HG02623 (cell line): ENCODE results near the gene OMP.

Experiments used
- ATAC-seq: cut with Tn5 transposase; IDR thresholded peaks from one replicate; pipeline ENCODE4 v1.9.1; 2021; ENCODE audit warnings: moderate library complexity; ENCODE audit not compliant: unreplicated experiment

The OMP gene

DNA sequence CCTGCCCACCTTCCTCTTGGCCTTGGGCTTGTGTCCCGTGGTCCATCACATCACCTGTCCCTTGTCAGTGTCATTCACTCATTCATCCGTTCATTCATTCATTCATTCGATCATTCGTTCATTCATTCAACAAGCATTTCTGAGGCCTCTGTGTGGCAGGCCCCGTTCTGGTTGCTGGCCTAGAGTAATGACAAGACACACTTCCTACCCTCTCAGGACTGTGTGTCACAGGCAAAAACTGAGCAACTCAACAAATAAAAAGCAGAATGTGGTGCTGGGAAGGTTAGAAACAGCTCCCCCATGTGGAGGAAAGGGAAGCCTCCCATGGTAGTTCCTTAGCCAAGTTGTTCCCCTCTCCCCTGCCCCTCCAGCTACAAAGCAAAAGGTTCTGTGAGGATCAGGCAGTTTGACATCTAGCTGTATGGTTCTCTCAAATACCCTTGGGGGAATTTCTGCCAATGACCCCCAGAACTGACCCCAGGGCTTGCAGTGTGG, 1.6 kb upstream of the OMP start:
- ATAC-seq = no peak

DNA sequence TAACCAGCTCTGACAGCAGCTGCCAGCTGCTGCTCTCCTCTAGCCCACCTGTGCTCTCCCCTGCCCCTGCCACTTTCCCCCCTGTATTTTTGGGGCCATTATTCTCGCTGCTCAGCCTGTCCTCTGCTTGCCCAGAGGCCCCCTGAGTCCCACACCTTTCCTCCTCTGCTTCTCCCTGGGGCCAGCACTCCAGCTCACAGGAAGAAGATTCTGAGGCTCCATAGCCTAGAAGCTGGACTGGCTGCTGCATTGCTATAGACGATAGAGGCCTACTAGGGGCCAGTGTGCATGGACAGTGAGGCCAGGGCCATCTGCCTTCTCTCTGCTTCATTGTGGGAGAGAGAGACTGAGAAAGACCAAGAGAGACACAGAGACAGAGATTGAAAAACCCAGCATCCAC, 679 bp downstream of the OMP start:
- ATAC-seq = no peak

DNA sequence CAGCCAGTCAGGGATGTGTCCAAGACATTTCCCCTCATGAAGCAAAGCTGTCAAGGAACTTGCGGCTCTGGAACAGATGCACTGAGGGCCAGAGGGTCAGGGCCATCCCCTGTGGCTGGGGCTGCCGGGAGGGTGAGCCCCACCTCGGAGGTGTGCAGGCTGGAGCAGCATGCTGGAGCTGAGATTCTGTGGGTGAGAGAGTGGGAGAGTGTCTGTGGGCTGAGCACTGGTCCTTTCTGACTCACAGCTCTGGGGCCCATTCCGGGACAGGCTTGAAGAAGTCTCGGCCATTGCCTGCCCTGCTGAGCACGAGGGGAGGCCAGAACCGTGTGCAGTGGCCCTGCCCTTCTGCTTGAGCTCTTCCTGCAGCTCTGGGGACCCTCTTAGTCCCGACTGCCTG, 2.1 kb downstream of the OMP start:
- no peak for ATAC-seq

DNA sequence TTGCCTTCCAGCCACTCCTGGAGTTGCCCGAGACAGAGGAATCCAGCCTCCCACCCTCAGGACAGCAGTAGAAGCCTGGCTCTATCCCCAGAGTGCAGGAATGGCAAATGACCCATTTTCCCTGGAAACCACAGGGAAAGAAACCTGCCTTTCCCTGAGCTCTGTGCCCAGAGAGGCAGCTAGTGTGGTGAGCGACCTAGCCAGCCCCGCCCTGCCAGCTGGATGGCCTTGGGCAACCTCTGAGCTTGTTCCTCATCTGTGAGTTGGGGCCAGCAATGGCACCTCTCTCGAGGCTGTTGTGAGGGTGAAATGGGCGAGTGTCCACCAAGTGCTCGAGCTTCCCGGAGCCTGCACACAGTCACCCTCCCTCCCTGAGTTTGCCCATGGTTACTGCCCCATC, 3.7 kb downstream of the OMP start:
- no peak for ATAC-seq

- no peak for ATAC-seq
Measured at GRCh38 chr11:77106759-77107158, 4.1 kb downstream of the OMP start.

DNA sequence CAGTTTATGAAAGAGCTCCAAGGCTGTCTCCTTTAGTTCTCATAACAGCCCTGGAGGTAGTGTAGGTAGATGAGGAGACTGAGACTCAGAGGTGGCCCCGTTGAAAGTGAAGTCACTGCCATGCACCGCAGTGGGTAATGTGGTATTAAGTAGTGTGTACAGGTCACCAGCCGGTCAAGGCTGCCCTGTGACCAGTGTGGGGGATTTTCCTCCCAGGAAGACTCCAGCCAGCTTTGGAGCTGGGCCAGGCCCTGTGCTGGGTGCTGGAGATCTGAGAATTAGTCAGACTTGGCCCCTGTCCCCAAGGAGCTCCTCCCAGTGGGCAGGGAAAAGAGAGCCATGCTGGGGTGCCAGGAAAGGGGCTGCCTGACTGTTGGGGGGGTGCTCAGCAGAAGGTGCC, 5.3 kb downstream of the OMP start:
- no peak for ATAC-seq

GRCh38 chr11:77108436-77108835, 5.8 kb downstream of the OMP start:
- no peak for ATAC-seq

DNA sequence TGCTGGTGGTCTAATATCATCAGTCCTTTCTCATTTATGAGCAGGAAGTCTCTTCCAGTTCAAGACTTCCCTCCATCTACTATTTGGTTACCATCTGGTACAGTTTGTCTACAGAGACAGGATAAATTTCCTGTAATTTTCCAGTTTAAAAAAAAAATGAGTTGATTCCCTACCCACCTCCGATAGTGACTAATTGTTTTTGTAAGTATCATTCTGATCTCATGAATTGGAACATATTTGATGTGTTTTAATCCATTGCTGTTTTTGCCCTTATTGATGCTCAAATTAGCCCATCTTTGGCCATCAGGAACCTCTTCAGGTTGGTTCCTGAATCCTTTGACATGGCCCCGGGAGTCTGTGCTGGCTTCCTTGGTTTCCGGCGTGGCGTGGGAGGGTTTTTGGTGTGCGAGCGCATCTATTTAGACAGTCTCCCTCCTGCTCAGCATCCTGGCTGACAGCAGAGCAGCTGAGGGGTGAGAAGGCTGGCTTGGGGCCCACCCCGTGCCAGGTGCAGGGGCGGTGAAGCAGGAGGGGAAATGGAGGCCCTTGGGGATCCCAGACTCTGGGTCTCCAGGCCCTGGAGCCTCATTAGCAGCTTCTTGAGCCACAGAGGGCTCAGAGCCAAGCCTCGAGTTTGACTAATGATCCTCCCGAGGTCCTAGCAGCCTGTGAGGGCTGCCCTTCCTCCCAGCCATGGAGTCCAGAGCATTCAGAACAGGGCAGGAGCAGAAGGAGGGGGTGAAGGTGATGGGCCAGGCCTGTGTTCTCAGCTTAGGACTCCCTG, 6.8 kb downstream of the OMP start:
- no peak for ATAC-seq

- no peak for ATAC-seq
Measured at GRCh38 chr11:77110836-77111235, 8.2 kb downstream of the OMP start.

DNA sequence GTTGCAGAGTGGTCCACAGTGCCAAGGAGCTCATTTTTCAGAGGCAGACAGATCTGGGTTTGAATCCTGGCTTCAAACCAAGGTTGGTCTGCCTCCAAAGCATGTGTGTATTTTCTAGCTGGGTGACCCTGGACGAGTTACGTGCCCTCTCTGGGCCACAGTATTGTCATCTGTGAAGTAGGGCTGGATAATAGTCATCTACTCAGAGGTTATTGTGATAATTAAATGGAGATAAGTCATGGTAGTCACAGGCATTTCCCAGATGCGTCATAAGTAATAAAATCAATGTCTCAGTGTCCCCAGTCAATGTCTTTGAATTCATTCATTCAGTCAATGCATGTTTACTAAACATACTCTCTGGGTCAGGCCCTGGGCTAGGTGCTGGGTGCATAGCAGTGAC, 8.6 kb downstream of the OMP start:
- no peak for ATAC-seq

DNA sequence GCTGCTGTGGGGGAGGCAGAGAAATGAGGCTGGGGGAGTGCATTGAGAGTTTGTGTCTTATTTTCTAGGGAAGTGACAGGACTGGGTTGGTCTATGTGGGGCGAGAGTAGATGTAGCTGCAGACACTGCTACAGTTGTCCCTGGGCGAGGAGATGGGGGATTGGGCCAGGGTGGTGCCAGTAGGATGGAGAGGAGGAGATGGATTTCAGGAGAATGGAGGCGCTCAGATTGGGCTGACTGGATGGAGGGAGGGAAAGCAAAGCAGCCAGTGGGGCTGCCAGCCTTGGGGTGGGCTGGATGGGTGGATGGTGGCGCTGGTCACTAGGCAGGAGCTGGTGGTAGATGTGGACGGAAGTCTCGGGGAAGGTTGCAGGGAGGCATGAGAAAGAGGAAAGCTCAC, 9.3 kb downstream of the OMP start:
- no peak for ATAC-seq

DNA sequence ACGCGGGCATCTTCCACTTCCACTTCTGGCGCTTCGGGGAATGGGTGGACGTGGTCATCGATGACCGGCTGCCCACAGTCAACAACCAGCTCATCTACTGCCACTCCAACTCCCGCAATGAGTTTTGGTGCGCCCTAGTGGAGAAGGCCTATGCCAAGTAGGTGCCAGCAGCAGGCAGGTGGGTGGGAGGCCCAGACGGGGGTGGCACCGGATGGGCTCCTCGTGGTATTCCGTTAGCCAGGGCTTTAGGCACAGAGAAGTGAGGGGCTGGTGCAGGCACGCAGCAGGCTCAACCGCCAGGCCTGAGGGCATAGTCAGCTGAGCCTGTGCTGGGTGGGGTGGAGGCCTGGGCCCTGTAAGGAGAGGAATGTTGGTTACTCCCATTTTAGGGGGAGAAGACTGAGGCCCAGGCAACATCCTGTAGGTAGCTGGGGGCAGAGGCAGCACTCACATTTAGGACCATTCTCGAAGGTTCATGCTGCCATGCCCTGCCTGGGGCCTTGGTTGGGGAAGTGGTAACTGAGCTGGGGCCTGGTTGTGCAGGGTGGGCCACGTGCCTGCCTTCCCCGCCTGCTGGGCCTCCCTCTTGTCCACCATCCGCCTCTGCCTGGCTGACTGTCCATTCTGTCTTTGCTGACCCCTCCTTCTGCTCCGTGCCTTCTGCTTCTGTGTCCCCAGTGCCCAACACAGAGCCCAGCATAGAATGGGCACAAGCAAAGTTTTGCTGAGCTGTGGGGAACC, 10.2 kb downstream of the OMP start:
- ATAC-seq = no peak

DNA sequence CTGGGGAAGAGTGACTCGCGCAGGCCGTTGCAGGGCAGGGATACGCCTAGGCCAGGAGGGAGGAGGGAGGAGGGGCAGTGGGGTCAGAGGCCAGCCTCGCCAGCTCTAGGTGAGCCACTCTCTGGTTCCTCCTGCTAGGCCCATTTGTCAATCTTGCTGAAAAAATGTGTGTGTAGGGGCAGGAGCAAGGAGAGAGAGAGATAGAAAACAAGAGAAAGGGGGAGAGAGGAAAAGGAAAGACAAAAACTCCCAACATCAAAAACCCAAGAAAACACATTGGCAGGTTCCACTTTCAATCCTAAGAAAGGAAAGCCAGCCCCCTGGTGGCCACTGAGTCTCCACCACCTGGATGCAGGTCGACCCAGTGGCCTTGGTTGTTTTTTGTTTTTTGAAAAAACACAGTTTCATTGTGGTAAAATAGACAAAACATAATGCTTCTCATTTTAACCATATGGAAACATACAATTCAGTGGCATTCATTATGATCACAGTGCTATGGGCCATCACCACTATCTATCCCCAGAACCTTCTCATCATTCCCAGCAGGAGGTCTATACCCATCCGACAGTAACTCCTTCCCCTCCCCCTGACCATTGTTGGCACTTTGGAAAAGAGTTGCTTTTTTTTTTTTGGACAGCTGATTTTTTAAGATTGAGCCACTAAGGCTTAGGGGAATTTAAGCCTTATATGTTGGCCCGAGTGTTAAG, 10.9 kb downstream of the OMP start:
- no peak for ATAC-seq

DNA sequence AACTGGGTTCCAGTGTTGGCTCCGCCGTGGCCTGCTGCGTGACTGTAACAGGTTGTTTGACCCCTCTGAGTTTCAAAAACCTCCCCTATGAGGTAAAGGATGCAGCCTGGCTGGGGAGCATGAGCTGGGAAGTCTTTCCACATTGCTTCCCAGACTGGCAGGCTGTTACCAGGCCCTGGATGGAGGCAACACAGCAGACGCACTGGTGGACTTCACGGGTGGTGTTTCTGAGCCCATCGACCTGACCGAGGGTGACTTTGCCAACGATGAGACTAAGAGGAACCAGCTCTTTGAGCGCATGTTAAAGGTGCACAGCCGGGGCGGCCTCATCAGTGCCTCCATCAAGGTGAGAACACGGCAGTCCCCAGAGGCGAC, 11.4 kb downstream of the OMP start:
- no peak for ATAC-seq

DNA sequence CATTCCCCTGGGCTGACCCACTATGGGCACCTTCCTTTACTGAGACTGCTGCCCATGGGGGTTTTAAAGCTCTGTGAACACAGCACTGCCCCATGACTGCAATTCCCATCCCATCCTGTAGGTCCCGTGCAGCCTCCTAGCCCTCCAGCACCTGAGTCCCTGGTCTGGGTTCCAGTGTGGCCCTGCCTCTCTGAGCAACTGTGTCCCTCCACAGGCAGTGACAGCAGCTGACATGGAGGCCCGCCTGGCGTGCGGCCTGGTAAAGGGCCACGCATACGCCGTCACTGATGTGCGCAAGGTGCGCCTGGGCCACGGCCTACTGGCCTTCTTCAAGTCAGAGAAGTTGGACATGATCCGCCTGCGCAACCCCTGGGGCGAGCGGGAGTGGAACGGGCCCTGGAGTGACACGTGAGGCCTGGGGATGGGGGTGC, 12.6 kb downstream of the OMP start:
- no peak for ATAC-seq

- ATAC-seq = no peak
Measured at GRCh38 chr11:77115956-77116355, 13.3 kb downstream of the OMP start.

DNA sequence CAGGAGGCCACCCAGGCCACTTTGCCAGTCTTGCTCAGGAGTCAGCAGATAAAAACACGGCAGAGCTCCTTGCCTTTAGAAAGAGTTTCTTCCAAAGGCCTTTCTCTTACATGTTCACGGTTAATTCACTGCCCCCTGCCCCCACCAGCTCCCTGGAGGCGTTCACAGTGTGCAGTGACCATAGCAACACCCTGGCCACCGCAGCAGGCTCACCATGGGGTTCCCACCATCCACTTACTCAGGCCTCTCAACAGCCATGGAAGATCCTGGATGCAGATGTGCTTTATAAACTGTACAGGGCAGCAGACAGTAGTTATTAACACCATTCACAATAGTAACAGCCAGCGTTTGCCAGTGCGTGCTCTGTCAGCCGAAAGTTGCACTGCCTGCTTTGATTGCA, 14.9 kb downstream of the OMP start:
- ATAC-seq = no peak

DNA sequence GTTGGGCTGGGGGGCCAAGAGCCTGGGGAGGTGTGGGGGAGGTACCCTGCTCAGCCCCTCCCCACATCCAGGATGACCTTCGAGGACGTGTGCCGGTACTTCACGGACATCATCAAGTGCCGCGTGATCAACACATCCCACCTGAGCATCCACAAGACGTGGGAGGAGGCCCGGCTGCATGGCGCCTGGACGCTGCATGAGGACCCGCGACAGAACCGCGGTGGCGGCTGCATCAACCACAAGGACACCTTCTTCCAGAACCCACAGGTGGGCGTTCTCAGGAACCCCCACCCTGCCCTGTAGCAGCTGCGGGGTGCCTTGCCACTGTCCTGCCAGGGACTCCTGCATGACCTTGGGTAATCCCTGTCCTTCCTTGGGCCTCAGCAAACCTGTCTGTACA, 15.4 kb downstream of the OMP start:
- no peak for ATAC-seq

DNA sequence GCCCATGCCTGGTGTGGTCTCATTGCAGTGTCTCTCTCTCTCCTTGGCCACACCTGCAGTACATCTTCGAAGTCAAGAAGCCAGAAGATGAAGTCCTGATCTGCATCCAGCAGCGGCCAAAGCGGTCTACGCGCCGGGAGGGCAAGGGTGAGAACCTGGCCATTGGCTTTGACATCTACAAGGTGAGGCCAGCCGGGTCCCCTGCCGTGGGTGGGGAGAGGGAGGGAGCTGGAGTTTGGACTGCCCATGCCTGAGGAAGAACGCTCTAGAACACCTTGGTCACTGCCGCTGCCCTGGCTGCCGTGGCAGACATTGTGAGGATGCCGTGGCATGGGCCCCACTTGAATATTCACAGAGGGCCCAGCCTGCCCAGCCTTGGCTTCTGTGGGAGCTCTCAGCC, 16.3 kb downstream of the OMP start:
- no peak for ATAC-seq

- ATAC-seq = no peak
Measured at GRCh38 chr11:77119531-77119936, 16.9 kb downstream of the OMP start.

DNA sequence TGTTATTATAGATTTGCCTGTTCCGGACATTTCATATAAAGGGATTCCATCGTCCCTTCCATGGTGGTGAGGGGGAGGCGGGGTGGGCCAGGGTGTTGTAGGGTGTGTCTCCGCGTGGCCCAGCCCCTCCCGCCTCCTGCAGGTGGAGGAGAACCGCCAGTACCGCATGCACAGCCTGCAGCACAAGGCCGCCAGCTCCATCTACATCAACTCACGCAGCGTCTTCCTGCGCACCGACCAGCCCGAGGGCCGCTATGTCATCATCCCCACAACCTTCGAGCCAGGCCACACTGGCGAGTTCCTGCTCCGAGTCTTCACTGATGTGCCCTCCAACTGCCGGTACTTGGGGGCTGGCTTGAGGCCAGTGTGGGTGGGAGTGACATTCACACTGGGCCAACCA, 17.9 kb downstream of the OMP start:
- ATAC-seq = no peak

DNA sequence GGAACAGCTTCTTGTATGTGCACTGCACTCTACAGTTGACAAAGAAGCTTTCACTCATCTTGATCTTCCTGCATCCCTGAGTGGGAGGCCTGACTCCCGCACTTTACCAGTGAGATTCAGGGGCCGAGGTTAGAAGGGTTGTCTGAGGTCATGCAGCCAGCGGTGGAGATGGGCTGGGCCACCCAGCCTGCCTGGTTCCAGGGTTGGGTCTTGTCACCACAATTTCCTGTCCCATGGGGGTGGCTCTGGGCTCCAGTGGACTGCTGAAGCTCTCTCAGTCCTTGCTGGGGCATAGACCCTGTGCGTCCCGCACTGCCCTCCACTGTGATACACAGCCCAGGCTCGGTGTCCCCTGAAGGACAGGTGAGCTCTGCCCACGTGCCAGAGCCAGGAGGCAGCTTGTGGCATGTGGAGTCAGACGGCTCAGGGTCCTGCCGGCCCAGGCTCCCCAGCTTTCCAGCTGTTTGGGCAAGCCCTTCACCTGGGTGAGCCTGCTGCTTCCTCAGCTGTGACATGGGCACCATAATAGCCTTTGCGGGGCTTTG, 18.5 kb downstream of the OMP start:
- no peak for ATAC-seq
